ENCODE results near the gene NKAIN2.

The NKAIN2 gene

DNA sequence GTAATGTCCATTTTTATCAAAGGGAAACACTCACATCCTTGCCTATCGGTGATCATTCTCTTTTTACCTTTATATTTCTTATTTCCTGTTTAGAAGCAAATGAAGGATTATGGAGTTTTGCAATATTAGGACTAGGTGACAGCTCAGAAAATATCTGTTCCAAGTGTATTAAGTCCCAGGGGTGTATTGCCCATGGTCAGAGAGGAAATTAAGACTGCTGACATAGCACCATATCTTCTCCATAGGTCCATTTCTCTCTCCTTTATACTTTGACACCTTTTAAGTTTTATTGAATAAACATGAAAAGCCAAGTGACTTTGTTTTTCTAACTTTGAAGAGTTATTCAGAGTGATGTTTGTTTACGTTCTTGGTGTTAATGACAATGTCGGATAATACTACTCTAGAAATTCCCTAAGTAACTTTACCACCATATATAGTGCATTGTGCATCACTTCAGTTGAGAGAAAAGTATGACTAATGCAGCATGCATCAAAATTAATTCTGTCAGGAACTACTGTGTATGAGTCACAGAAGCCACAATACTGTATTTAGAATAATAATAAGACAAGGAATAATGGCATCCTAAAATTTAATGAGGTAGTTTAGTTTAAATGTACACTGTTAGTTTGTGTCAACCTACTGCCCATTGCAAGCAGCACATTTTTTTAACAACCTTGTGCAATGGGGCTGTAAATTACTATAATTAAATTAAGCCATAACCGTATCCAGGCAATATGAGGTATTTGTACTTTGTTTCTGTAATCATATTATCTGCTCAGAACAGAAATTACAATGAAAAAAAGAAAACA lies 684.2 kb downstream of the NKAIN2 start:
- Histone ChIP-seq H3K36me3 (ENCODE audit: control insufficient read depth in 1 of 2, insufficient read depth in 2 of 2, low read length in 2 of 2) (no peaks in the 10 kb centered on the region), H2AK5ac (ENCODE audit: low read length) (no peak overlapping the region), H3K4me2 (ENCODE audit: low read length) (no peak overlapping the region), H4K12ac (ENCODE audit: low read depth, low read length) (no peak overlapping the region), H3K79me2 (ENCODE audit: control insufficient read depth, insufficient read depth, low read length, poor library complexity) (no peaks in the 10 kb centered on the region), H3K9ac (ENCODE audit: low read length) (no peak overlapping the region), H2BK5ac (ENCODE audit: low read depth, low read length, poor library complexity) (no peak overlapping the region), H2BK120ac (ENCODE audit: insufficient read depth, low read length, poor library complexity) (no peak overlapping the region), H3K9me3 (ENCODE audit: insufficient read depth, low read depth, low read length) (no peaks in the 10 kb centered on the region), H4K91ac (ENCODE audit: low read depth, low read length) (no peak overlapping the region), H3K18ac (ENCODE audit: low read length) (no peak overlapping the region), H3K4me3 (ENCODE audit: low read depth, low read length) (no peak overlapping the region), H4K8ac (ENCODE audit: low read depth, low read length) (no peak overlapping the region), H2BK12ac (ENCODE audit: low read length) (no peak overlapping the region), H3K4ac (ENCODE audit: low read depth, low read length) (no peak overlapping the region), H3K14ac (ENCODE audit: low read length) (no peak overlapping the region), H3K23ac (ENCODE audit: low read length) (no peak overlapping the region), H3K4me1 (ENCODE audit: control insufficient read depth in 1 of 2, insufficient read depth in 2 of 2, low read length in 2 of 2) (no peaks in the 10 kb centered on the region), H2AFZ (ENCODE audit: insufficient read depth, low read length, poor library complexity) (no peak overlapping the region), H3K27ac (ENCODE audit: low read depth, low read length) (no peak overlapping the region), H3K79me1 (ENCODE audit: low read length) (no peaks in the 10 kb centered on the region), H3K27me3 (ENCODE audit: insufficient read depth, low read length) (no peaks in the 10 kb centered on the region)
- no CpG with 5 or more reads among the region's 4 CpGs for WGBS (ENCODE audit: extremely low coverage, insufficient coverage, insufficient read length)
- DNase-seq, result peak in 1 of 2 donors; percentile 47

DNA sequence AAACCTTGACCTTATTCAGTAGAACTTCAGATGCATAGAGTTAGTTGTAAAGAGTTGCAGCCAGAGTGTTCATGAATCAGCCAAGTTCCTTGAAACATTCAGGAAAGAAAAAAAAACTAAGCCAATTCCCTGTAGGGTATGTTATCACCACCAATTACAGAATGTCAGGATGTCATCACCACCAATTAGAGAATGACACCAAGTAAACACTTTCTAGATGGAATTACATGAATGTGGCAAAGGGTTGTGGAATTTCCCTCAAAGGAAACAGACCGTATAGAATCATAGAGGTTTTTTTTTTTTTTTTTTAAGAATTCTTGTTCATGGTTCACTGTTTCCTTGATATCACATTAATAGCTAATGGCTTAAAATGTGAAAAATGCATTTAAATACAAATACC lies 686.5 kb downstream of the NKAIN2 start:
- Histone ChIP-seq H2BK12ac (ENCODE audit: low read length) (no peak overlapping the region), H3K27me3 (ENCODE audit: insufficient read depth, low read length) (no peaks in the 10 kb centered on the region), H4K91ac (ENCODE audit: low read depth, low read length) (no peak overlapping the region), H3K9me3 (ENCODE audit: insufficient read depth, low read depth, low read length) (no peaks in the 10 kb centered on the region), H3K79me1 (ENCODE audit: low read length) (no peaks in the 10 kb centered on the region), H3K4ac (ENCODE audit: low read depth, low read length) (no peak overlapping the region), H4K8ac (ENCODE audit: low read depth, low read length) (no peak overlapping the region), H3K36me3 (ENCODE audit: control insufficient read depth in 1 of 2, insufficient read depth in 2 of 2, low read length in 2 of 2) (no peaks in the 10 kb centered on the region), H3K4me3 (ENCODE audit: low read depth, low read length) (no peak overlapping the region), H3K27ac (ENCODE audit: low read depth, low read length) (no peak overlapping the region), H3K23ac (ENCODE audit: low read length) (no peak overlapping the region), H2AK5ac (ENCODE audit: low read length) (no peak overlapping the region), H2BK120ac (ENCODE audit: insufficient read depth, low read length, poor library complexity) (no peak overlapping the region), H3K18ac (ENCODE audit: low read length) (no peak overlapping the region), H4K12ac (ENCODE audit: low read depth, low read length) (no peak overlapping the region), H2BK5ac (ENCODE audit: low read depth, low read length, poor library complexity) (no peak overlapping the region), H3K4me1 (ENCODE audit: control insufficient read depth in 1 of 2, insufficient read depth in 2 of 2, low read length in 2 of 2) (no peaks in the 10 kb centered on the region), H3K79me2 (ENCODE audit: control insufficient read depth, insufficient read depth, low read length, poor library complexity) (no peaks in the 10 kb centered on the region), H2AFZ (ENCODE audit: insufficient read depth, low read length, poor library complexity) (no peak overlapping the region), H3K4me2 (ENCODE audit: low read length) (no peak overlapping the region), H3K9ac (ENCODE audit: low read length) (no peak overlapping the region), H3K14ac (ENCODE audit: low read length) (no peak overlapping the region)
- no CpG with 5 or more reads among the region's 1 CpG for WGBS (ENCODE audit: extremely low coverage, insufficient coverage, insufficient read length)
- peak; percentile 42 to 89 for DNase-seq

DNA sequence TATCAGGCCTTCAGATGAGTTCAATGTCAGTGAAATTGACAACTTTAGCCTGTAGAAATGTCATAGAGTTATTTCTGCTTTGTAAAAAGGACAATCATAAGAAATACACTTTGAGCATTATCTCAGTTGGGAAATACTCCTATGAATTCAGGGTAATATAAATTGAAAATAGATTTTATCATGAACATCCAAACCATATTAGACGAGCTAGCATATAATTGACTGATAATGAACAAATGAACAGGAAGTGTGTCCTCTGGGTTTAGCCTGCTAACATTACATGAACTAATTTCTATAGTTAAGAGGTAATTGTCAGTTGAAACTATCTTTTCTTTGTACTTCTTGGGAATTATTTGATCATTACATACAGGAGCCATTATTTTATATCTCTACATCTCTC lies 689.6 kb downstream of the NKAIN2 start:
- Histone ChIP-seq H3K36me3 (ENCODE audit: control insufficient read depth in 1 of 2, insufficient read depth in 2 of 2, low read length in 2 of 2) (no peaks in the 10 kb centered on the region), H3K4me1 (ENCODE audit: control insufficient read depth in 1 of 2, insufficient read depth in 2 of 2, low read length in 2 of 2) (no peaks in the 10 kb centered on the region), H4K12ac (ENCODE audit: low read depth, low read length) (no peak overlapping the region), H3K9me3 (ENCODE audit: insufficient read depth, low read depth, low read length) (no peaks in the 10 kb centered on the region), H3K4me2 (ENCODE audit: low read length) (no peak overlapping the region), H4K91ac (ENCODE audit: low read depth, low read length) (no peak overlapping the region), H2BK12ac (ENCODE audit: low read length) (no peak overlapping the region), H2BK5ac (ENCODE audit: low read depth, low read length, poor library complexity) (no peak overlapping the region), H2BK120ac (ENCODE audit: insufficient read depth, low read length, poor library complexity) (no peak overlapping the region), H3K79me1 (ENCODE audit: low read length) (no peaks in the 10 kb centered on the region), H3K4ac (ENCODE audit: low read depth, low read length) (no peak overlapping the region), H3K79me2 (ENCODE audit: control insufficient read depth, insufficient read depth, low read length, poor library complexity) (no peaks in the 10 kb centered on the region), H2AK5ac (ENCODE audit: low read length) (no peak overlapping the region), H3K9ac (ENCODE audit: low read length) (no peak overlapping the region), H4K8ac (ENCODE audit: low read depth, low read length) (no peak overlapping the region), H3K14ac (ENCODE audit: low read length) (no peak overlapping the region), H3K4me3 (ENCODE audit: low read depth, low read length) (no peak overlapping the region), H2AFZ (ENCODE audit: insufficient read depth, low read length, poor library complexity) (no peak overlapping the region), H3K23ac (ENCODE audit: low read length) (no peak overlapping the region), H3K27ac (ENCODE audit: low read depth, low read length) (no peak overlapping the region), H3K27me3 (ENCODE audit: insufficient read depth, low read length) (no peaks in the 10 kb centered on the region), H3K18ac (ENCODE audit: low read length) (no peak overlapping the region)
- DNase-seq, result no peak
- WGBS (ENCODE audit: extremely low coverage, insufficient coverage, insufficient read length), result no CpG with 5 or more reads among the region's 1 CpG

DNA sequence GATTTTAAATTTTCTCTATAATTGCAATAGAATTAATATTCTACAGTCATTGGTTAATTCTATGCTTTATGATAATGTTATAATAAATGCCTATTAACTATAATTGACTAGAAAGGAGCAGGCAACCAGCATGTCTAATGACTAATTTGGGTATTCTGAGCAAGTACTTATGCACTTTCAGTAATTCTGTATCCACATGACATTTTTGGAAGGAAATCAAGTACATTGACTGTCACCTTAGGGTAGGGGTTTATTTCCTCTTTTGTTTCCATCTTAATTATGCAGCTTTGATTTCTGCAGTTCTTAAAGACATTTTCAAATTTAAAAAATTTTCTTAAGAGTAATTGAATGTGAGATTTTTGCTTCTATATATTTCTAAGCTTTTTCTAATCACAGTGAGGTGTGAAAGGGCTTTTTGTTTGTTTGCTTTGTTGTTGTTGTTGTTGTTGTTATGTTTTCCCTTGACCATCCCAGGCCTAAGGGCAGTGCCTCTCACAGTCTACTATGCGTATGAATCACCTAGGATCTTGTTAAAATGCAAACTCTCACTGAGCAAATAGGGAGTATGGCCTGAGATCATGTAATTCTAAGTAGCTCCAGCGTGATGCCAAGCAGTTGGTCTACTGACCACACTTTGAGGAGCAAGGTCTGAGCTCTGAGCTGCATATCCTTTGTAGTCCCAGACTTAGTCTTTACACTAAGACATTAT lies 691.4 kb downstream of the NKAIN2 start:
- Histone ChIP-seq H3K18ac (ENCODE audit: low read length) (no peak overlapping the region), H2BK12ac (ENCODE audit: low read length) (no peak overlapping the region), H3K79me2 (ENCODE audit: control insufficient read depth, insufficient read depth, low read length, poor library complexity) (no peaks in the 10 kb centered on the region), H2BK5ac (ENCODE audit: low read depth, low read length, poor library complexity) (no peak overlapping the region), H3K4me1 (ENCODE audit: control insufficient read depth in 1 of 2, insufficient read depth in 2 of 2, low read length in 2 of 2) (no peaks in the 10 kb centered on the region), H3K36me3 (ENCODE audit: control insufficient read depth in 1 of 2, insufficient read depth in 2 of 2, low read length in 2 of 2) (no peaks in the 10 kb centered on the region), H3K23ac (ENCODE audit: low read length) (no peak overlapping the region), H2AFZ (ENCODE audit: insufficient read depth, low read length, poor library complexity) (no peak overlapping the region), H4K12ac (ENCODE audit: low read depth, low read length) (no peak overlapping the region), H3K9ac (ENCODE audit: low read length) (no peak overlapping the region), H3K4ac (ENCODE audit: low read depth, low read length) (no peak overlapping the region), H3K79me1 (ENCODE audit: low read length) (no peaks in the 10 kb centered on the region), H4K8ac (ENCODE audit: low read depth, low read length) (no peak overlapping the region), H2AK5ac (ENCODE audit: low read length) (no peak overlapping the region), H3K14ac (ENCODE audit: low read length) (no peak overlapping the region), H3K4me3 (ENCODE audit: low read depth, low read length) (no peak overlapping the region), H3K4me2 (ENCODE audit: low read length) (no peak overlapping the region), H4K91ac (ENCODE audit: low read depth, low read length) (no peak overlapping the region), H3K27me3 (ENCODE audit: insufficient read depth, low read length) (no peaks in the 10 kb centered on the region), H3K9me3 (ENCODE audit: insufficient read depth, low read depth, low read length) (no peaks in the 10 kb centered on the region), H3K27ac (ENCODE audit: low read depth, low read length) (no peak overlapping the region), H2BK120ac (ENCODE audit: insufficient read depth, low read length, poor library complexity) (no peak overlapping the region)
- no CpG with 5 or more reads among the region's 2 CpGs for WGBS (ENCODE audit: extremely low coverage, insufficient coverage, insufficient read length)
- DNase-seq, result peak in 1 of 2 donors; percentile 2
